Vagina (tissue), 2 donors: ENCODE results near the gene PXYLP1.

ENCODE experiments used
- CTCF ChIP-seq, 3 experiments: fragments of 450-650 bp in 2 of 3; fragments of 200-600 bp in 1 of 3; sonication (generic) in 1 of 3; IDR thresholded peaks; one replicate each; pipeline ENCODE4 v1.5.1; 2017 to 2019; ENCODE audit warnings: antibody characterized with exemption in 3 of 3, mild to moderate bottlenecking in 2 of 3, moderate library complexity in 2 of 3
- POLR2A ChIP-seq, 2 donors: fragments of 450-650 bp; IDR thresholded peaks; one replicate each; pipeline ENCODE4 v1.6.1; 2017; ENCODE audit warnings: antibody characterized with exemption in 2 of 2, mild to moderate bottlenecking in 2 of 2, moderate library complexity in 2 of 2
- POLR2AphosphoS5 ChIP-seq, 2 donors: sonication (generic); formaldehyde crosslinking; IDR thresholded peaks; one replicate each; pipeline ENCODE4 v1.9.0; 2017; ENCODE audit warnings: antibody characterized with exemption in 2 of 2, mild to moderate bottlenecking in 2 of 2, low read depth in 1 of 2; ENCODE audit not compliant: insufficient read depth in 1 of 2

- no peak for TF ChIP-seq CTCF (IDR thresholded peaks at IDR 0.05)
- no peak for TF ChIP-seq POLR2AphosphoS5 (IDR thresholded peaks at IDR 0.05; ENCODE audit: insufficient read depth in 1 of 2, low read depth in 1 of 2)
- no peak for TF ChIP-seq POLR2A (IDR thresholded peaks at IDR 0.05)
Observed at GRCh38 chr3:141237701-141238521, 6.3 kb downstream of the PXYLP1 start.
